ENCODE results near the gene OR6V1. TPM values are rescaled to one million over a fixed set of nuclear protein-coding genes. Genes with fewer than 3 reads are reported as not detected.
A peak's percentile ranks its signal among the peaks of the same experiment; 100 is the strongest.

The OR6V1 gene
- total RNA-seq, result not detected
- not detected for polyA plus RNA-seq (ENCODE audit: insufficient read length in 6 of 6)
- long read RNA-seq, donor 1, result 0 reads
- long read RNA-seq, donor 2, result 0 reads
- long read RNA-seq, donor 3, result 0 reads
- long read RNA-seq, donor 4, result 0 reads
- long read RNA-seq, donor 5, result 0 reads
- long read RNA-seq, donor 6, result 0 reads
- long read RNA-seq, donor 7, result 0 reads
- long read RNA-seq, donor 8, result 0 reads
- long read RNA-seq, donor 9, result 0 reads
- long read RNA-seq, donor 10, result 0 reads
- long read RNA-seq, donor 11, result 0 reads
- long read RNA-seq, donor 12, result 0 reads

GRCh38 chr7:143052041-143052440, at the start of gene OR6V1:
TSS of gene OR6V1 (plus strand) at chr7:143052341. CDS start at chr7:143052341, 0 bp downstream.
- Histone ChIP-seq H3K4me1 (peaks cover 0 to under 1% of the 10 kb centered on the region in 2 donors), H3K27ac (no peak within 1 kb of the TSS), H3K4me3 (no peak within 1 kb of the TSS), H3K36me3 (no peaks in the 10 kb centered on the region), H3K27me3 (no peaks in the 10 kb centered on the region), H3K9me3 (no peaks in the 10 kb centered on the region)
- intact Hi-C loops (cut with DNase I), result no loop called here
- ATAC-seq (no peak), DNase-seq (no peak)
- no peak for TF ChIP-seq CTCF (IDR thresholded peaks at IDR 0.05)

- no peak for TF ChIP-seq CTCF (IDR thresholded peaks at IDR 0.05)
- no peaks in the 10 kb centered on the region for H3K9me3 ChIP-seq
- no peak overlapping the region for H3K4me3 ChIP-seq
- H3K36me3 ChIP-seq, result no peaks in the 10 kb centered on the region
- H3K27ac ChIP-seq, result no peak overlapping the region
- intact Hi-C loops (cut with DNase I), result loop anchor here (10.0 kb wide), 2 partner anchors 138 to 212 kb away; no protein-coding TSS in a partner anchor
- peak; percentile 84 for ATAC-seq
- no peaks in the 10 kb centered on the region for H3K27me3 ChIP-seq
- peak in 2 of 4 donors; percentile 16 to 40 for DNase-seq
- peaks cover 0 to 9% of the 10 kb centered on the region in 2 donors for H3K4me1 ChIP-seq
These were observed 49.2 kb upstream of the OR6V1 start for GRCh38 chr7:143002898-143003297.

- H3K36me3 ChIP-seq, result no peaks in the 10 kb centered on the region
- peaks cover 0 to 9% of the 10 kb centered on the region in 2 donors for H3K4me1 ChIP-seq
- intact Hi-C loops (cut with DNase I), result loop anchor here (10.0 kb wide), 2 partner anchors 139 to 211 kb away; no protein-coding TSS in a partner anchor
- DNase-seq (peak in 2 of 4 donors; percentile 30 to 61), ATAC-seq (peak; percentile 87)
- H3K9me3 ChIP-seq, result no peaks in the 10 kb centered on the region
- H3K4me3 ChIP-seq, result no peak overlapping the region
- peaks cover 0 to 5% of the 10 kb centered on the region in 2 donors for H3K27me3 ChIP-seq
- peak; percentile 53 to 67 for TF ChIP-seq CTCF (IDR thresholded peaks at IDR 0.05)
- H3K27ac ChIP-seq, result no peak overlapping the region
These were observed 48.6 kb upstream of the OR6V1 start for GRCh38 chr7:143003393-143004051.

- H3K27me3 ChIP-seq, result peaks cover 0 to 7% of the 10 kb centered on the region in 2 donors
- no peak overlapping the region for H3K4me3 ChIP-seq
- peaks cover 0 to 9% of the 10 kb centered on the region in 2 donors for H3K4me1 ChIP-seq
- ATAC-seq, result no peak
- intact Hi-C loops (cut with DNase I), result loop anchor here (10.0 kb wide), 2 partner anchors 141 to 209 kb away; no protein-coding TSS in a partner anchor
- TF ChIP-seq CTCF (IDR thresholded peaks at IDR 0.05), result no peak
- DNase-seq, result no peak
- H3K36me3 ChIP-seq, result no peaks in the 10 kb centered on the region
- no peaks in the 10 kb centered on the region for H3K9me3 ChIP-seq
- no peak overlapping the region for H3K27ac ChIP-seq
These were observed 46.4 kb upstream of the OR6V1 start for GRCh38 chr7:143005632-143006260.
